ENCODE data around the gene GPRIN2.
"Not testable (repeated sequence)": the region's sequence is repeated elsewhere in the genome, so short reads cannot be mapped to it uniquely, and the experiment has no call there.

The GPRIN2 gene

GRCh38 chr10:46516660-46517416 is 39.6 kb downstream of the GPRIN2 start:
- H3K36me3 Mint-ChIP-seq: no peaks in the 10 kb centered on the region
- H3K27me3 Mint-ChIP-seq: peaks cover 0 to 5% of the 10 kb centered on the region in 2 donors
- peak in 1 of 2 donors; percentile 14 for ATAC-seq (replicated peaks)
- H3K27ac Mint-ChIP-seq: no peak overlapping the region
- no peak overlapping the region for H3K4me3 Mint-ChIP-seq
- DNase-seq: no peak
- no peaks in the 10 kb centered on the region for H3K9me3 Mint-ChIP-seq
- H3K4me1 Mint-ChIP-seq: no peaks in the 10 kb centered on the region

- DNase-seq (no peak), ATAC-seq (replicated peaks) (no peak)
- Mint-ChIP-seq H3K36me3 (no peaks in the 10 kb centered on the region), H3K9me3 (no peaks in the 10 kb centered on the region), H3K4me3 (no peak overlapping the region), H3K4me1 (no peaks in the 10 kb centered on the region), H3K27ac (no peak overlapping the region), H3K27me3 (peaks cover 0 to 5% of the 10 kb centered on the region in 2 donors)
Observed at GRCh38 chr10:46515793-46516192, 40.7 kb downstream of the GPRIN2 start.

GRCh38 chr10:46515366-46515765 is 41.1 kb downstream of the GPRIN2 start:
- Mint-ChIP-seq H3K36me3 (no peaks in the 10 kb centered on the region), H3K4me1 (no peaks in the 10 kb centered on the region), H3K27ac (no peak overlapping the region), H3K4me3 (no peak overlapping the region), H3K27me3 (peaks cover 0 to 5% of the 10 kb centered on the region in 2 donors), H3K9me3 (no peaks in the 10 kb centered on the region)
- no peak for ATAC-seq (replicated peaks)
- no peak for DNase-seq

GRCh38 chr10:46514899-46515298 is 41.6 kb downstream of the GPRIN2 start:
- H3K9me3 Mint-ChIP-seq: no peaks in the 10 kb centered on the region
- H3K27me3 Mint-ChIP-seq: peaks cover 0 to 5% of the 10 kb centered on the region in 2 donors
- no peaks in the 10 kb centered on the region for H3K4me1 Mint-ChIP-seq
- H3K4me3 Mint-ChIP-seq: no peak overlapping the region
- H3K27ac Mint-ChIP-seq: no peak overlapping the region
- no peaks in the 10 kb centered on the region for H3K36me3 Mint-ChIP-seq
- ATAC-seq (replicated peaks) (no peak), DNase-seq (no peak)

GRCh38 chr10:46514431-46514861 is 42.0 kb downstream of the GPRIN2 start:
- Mint-ChIP-seq H3K9me3 (no peaks in the 10 kb centered on the region), H3K36me3 (no peaks in the 10 kb centered on the region), H3K4me3 (no peak overlapping the region), H3K4me1 (no peaks in the 10 kb centered on the region), H3K27me3 (peaks cover 0 to 5% of the 10 kb centered on the region in 2 donors), H3K27ac (no peak overlapping the region)
- ATAC-seq (replicated peaks): no peak
- DNase-seq: no peak

- not testable (repeated sequence) for H3K36me3 Mint-ChIP-seq; H3K9me3 Mint-ChIP-seq; H3K27ac Mint-ChIP-seq; H3K4me1 Mint-ChIP-seq; DNase-seq; ATAC-seq (replicated peaks); H3K4me3 Mint-ChIP-seq; H3K27me3 Mint-ChIP-seq
Observed at GRCh38 chr10:46513333-46513732, 43.1 kb downstream of the GPRIN2 start.

GRCh38 chr10:46512725-46513124 is 43.7 kb downstream of the GPRIN2 start:
- not testable (repeated sequence) for H3K4me3 Mint-ChIP-seq; H3K27ac Mint-ChIP-seq; H3K36me3 Mint-ChIP-seq; DNase-seq; H3K4me1 Mint-ChIP-seq; H3K9me3 Mint-ChIP-seq; H3K27me3 Mint-ChIP-seq; ATAC-seq (replicated peaks)

- H3K27me3 Mint-ChIP-seq; H3K9me3 Mint-ChIP-seq; H3K27ac Mint-ChIP-seq; ATAC-seq (replicated peaks); H3K4me1 Mint-ChIP-seq; H3K36me3 Mint-ChIP-seq; DNase-seq; H3K4me3 Mint-ChIP-seq: not testable (repeated sequence)
Observed at GRCh38 chr10:46512002-46512401, 44.5 kb downstream of the GPRIN2 start.
